Amniotic epithelial cell (primary cell): Measurements from ENCODE around the gene CCDC85C.

ENCODE experiments used
- DNase-seq: peaks from one replicate; pipeline ENCODE4 v3.0.0-alpha.2; 2010; ENCODE audit warnings: low read depth

Gene CCDC85C

DNA sequence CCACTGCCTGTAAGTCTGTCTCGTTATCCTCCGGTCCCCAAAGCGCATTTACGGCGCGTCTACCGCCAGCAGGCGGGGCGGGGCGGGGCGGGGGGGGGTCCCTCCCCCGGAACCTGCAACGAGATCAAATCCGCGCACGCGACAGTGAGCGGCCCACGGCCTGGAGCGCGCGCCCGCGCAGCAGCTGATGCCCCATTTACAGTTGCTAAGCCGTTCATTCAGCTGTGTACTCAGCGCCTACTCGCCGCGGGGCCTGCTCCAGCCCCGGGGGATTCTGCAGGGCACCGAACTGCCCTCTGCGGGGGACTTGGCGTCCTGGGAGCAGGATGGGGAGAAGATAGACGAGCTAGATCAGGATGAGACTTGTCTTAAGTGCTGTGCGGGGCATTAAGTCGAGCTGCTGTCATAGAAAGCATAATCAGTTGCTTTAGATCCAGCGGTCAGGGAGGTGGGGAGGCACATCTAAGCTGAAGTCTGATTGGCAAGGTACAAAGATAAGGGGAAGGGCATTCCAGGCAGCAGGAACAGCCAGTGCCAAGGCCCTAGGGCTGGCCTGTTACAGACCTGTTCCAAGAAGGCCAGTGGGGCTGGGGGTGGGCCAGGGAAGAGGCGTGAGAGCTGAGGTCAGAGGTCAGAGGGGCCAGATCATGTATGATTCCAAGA, 1.4 kb upstream of the CCDC85C start:
- peak; percentile 55 for DNase-seq

GRCh38 chr14:99604766-99605298, 825 bp upstream of the CCDC85C start:
- peak; percentile 24 for DNase-seq

DNA sequence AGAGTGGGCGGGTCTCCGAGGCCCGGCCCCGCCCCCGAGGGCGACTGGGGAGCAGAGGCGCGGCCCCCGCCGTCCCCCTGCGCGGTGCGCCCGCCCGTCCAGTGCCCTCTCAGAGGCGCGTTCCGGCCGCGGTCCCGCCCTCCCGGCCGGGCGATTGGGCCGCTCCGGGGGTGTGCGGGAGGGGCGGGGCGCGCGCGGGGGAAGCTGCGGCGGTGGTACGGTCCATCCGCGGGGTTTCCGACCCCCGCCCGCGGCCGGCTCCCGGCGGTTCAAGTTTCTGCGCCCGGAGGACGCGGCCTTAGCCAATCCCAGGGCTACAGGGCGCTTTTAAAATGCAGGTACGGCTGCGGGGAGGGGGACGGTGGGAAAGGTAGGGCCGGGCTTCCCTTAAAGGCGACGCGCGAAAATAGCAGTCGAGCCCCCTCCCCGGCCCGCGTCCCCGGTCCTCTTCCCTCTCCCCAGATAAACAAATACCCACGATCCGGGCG, 315 bp upstream of the CCDC85C start:
- DNase-seq, result peak; percentile 90

DNA sequence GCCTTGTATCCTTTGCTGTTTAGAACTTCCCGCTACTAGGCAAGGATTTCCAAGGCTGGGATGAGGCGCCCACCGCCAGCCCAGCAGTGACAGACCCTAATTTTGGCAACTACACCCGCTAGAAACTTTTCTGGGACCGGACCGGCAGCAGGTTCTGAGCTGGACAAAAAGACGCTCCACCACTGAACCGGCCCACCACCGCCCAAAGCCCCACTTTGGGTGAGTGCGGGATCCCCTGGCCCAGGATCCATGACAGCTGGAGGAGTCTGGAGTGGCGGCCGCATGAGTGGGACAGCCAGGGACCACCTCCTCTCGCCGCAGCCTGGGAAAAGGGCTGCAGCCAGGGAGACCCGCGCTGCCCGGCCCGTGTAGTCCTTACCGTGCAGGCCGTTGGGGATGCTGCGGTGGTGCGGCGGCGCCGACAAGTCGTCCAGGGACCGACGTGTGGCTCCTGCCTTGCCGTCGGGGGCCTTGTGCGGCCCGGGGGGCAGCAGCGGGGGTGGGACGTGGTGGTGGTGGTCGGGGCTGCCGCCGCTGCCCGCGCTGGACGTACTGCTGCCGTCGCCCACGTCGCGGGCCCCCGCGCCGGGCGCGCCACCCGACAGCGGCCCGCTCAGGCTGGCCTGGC, 1.1 kb downstream of the CCDC85C start:
- no peak for DNase-seq

DNA sequence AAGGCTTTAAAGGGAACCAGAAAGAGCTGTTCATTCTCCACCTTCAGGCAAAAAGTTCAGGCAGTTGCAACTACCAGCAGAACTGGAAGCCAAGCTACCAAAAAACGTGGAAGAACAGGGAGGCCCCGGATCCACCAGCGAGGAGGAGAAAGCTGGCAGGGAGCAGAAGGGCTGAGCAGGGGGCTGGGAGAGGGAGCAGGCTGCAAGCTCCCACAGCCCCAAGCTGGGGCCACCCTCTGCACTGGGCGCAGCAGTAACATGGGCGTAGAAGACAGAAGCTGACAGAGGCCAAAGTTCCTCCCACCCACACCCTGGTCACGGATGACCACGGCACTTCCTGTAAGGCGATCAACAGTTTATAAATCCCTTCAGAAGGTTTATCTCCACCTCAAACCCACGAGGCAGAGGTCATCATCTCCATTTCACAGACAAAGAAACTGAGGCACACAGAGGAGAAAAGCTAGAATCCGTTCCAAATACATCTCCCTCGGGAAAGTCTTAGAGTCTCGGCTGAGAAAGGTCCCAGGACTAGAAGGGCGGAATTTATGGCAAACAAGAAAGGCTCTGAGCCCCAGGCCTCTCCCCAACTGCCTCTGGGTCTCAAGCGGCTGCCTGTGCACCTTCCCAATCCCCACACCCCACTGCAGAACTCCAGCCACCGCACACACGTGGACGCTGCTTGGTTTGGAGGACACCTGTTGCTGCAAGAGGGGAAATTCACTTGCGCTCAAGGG, 1.8 kb downstream of the CCDC85C start:
- DNase-seq, result no peak

GRCh38 chr14:99601361-99601831, 2.6 kb downstream of the CCDC85C start:
- DNase-seq, result no peak

- no peak for DNase-seq
Observed at GRCh38 chr14:99600232-99600888, 3.6 kb downstream of the CCDC85C start.

GRCh38 chr14:99599393-99599792, 4.6 kb downstream of the CCDC85C start:
- DNase-seq, result no peak

GRCh38 chr14:99598774-99599173, 5.2 kb downstream of the CCDC85C start:
- DNase-seq, result no peak

GRCh38 chr14:99597911-99598600, 6.0 kb downstream of the CCDC85C start:
- peak; percentile 34 for DNase-seq

DNA sequence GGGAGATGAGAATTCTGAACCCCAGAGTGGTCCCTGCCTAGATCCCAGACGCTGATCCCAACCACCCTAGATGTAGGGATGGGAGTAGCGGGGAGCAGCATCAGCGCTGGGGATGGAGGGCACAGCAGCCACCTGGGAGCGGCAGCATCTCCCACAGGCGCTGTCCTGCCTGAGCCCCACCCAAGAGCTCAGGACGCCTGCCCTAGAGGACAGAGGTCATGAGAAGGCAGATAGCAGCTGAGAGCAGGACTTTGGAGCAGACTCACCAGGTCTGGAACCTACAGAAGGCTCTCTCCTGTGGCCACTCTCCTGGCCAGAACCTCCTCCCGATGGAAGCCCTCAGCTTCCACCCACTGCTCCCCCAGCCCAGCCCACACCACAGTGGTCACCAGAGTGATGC, 7.2 kb downstream of the CCDC85C start:
- DNase-seq, result no peak

DNA sequence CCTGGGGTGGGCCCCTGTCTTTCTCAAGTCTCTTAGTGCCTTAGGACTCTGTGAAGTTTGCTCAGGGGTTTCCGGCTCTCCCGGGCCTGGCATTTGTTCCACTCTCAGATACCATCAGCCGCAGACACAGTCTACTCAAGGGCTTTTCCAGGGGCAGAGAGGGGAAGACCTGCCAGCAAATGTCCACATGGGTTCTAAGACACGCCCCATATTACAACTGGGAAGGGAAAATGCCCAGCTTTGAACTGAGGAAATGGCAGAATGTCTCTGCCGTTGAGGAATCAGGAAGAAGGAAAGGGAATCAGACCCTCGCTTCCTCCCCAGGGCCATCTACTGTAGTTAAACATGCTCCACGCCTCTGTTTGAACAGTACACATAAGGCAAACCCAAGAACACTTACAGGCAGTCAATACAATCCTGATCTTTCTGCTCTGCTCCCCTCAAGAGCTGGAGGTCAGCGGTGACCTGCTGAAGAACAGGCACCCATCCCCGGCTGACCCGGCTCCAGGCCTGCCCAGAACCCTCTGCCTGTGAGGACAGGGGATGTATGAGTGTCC, 7.9 kb downstream of the CCDC85C start:
- DNase-seq, result peak; percentile 46

- no peak for DNase-seq
Observed at GRCh38 chr14:99595524-99595923, 8.5 kb downstream of the CCDC85C start.

DNA sequence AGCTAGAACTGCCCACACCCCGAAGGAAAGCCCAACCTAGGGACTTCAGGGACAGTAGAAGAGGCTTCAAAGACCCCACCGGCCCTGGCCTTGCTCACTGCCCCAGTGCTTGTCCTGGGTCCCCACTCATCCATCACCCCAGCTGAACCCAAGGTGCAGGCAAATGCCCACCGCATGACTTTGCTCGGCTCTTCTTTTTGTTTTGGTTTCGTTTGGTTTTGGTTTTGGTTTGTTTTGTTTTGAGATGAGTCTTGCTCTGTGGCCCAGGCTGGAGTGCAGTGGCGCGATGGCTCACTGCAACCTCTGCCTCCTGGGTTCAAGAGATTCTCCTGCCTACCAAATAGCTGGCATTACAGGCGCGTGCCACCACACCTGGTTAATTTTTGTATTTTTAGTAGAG, 9.0 kb downstream of the CCDC85C start:
- no peak for DNase-seq

DNA sequence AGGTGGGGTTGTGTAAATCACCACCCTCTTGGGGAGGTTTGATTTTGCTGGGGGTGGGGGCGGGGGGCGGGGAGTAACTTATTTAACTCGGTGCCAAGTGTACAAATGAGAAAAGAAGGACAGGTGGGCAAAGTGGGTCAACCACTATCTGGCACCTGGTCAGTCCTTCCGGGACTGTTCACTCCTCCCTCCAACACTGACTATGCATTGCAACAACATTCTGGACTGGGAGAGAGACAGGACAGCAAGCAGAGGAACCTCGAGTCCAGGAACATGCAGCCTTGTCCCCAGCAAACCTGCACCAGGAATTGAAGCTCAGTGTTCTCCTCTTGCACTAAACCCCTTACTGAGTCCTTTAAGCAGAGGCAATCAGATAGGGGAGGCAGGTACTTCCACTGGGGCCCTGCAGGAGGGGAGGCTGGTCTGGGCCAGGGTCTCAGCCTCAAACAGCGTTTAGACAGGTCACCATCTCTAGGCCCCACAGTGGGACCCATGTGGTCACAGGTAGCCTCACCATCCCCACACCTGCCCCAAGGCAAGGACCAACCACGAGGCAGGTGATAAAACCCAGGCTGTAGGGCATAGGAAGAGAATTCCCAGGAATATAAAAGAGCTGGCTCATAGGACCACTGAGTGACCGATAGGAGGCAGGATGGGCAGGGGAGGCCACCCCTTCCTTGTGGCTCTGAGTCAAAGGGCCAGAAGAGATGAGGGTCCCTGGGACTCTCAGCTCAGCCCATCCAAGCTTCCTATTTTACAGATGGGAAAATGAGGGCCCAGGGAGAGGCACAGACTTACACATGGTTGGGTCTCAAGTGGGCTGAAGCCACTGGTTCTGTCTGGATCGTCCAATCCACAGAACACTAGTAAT, 9.8 kb downstream of the CCDC85C start:
- DNase-seq, result no peak

- DNase-seq, result no peak
Observed at GRCh38 chr14:99592933-99593753, 10.9 kb downstream of the CCDC85C start.

DNA sequence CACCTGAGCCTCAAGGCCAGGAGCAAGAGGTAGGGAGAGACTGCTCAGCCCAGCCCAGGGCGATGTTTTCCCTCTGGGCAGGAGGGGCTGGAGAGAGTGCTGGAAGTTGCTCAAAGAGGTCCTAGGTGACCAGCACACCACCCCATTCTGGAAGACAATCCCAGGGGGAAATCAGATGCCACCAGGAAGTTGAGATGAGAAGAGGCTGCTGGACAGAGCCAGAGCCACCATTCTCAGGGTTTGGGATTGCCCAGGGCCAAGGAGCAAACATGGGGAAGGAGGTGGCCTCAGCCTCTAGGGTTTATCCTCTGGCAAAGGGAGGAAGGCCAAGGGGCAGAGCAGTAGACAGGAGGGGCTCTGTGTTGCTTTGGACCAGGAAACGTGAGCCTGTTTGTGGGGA, 11.6 kb downstream of the CCDC85C start:
- no peak for DNase-seq

- peak; percentile 50 for DNase-seq
Observed at GRCh38 chr14:99590746-99591555, 13.1 kb downstream of the CCDC85C start.
